Measurements from ENCODE around the gene GAB4.

- TF ChIP-seq POLR2AphosphoS5 (IDR thresholded peaks at IDR 0.05; ENCODE audit: low read depth, low read length) = no peak
- no peak for TF ChIP-seq POLR2A (IDR thresholded peaks at IDR 0.05; ENCODE audit: low read depth, low read length)
- no peak for TF ChIP-seq TAF1 (IDR thresholded peaks at IDR 0.05; ENCODE audit: borderline replicate concordance, low read depth, low read length)
Measured at GRCh38 chr22:16967453-16968217, 40.4 kb downstream of the GAB4 start.

All from GM12892 (cell line).